ENCODE results near the gene FHOD3. TPM values are rescaled to one million over a fixed set of nuclear protein-coding genes. Genes with fewer than 3 reads are reported as not detected.

Gene FHOD3
- total and polyA plus RNA-seq, 2 of the 4 experiments (the other 2 are of a cell fraction) = 14.6 to 16.0 TPM

GRCh38 chr18:36821681-36822080 is 524.2 kb downstream of the FHOD3 start:
- dilution Hi-C loops (cut with HindIII; ENCODE audit: low sequenced_read_pairs, unreplicated experiment) = no loop called here

More at GRCh38 chr18:36821681-36822080, 524.2 kb downstream of the FHOD3 start:
- Histone ChIP-seq H3K56ac (ENCODE audit: extremely low read depth, insufficient read depth, low read length) (no peak overlapping the region), H3K9me1 (ENCODE audit: insufficient read depth, low read length) (no peaks in the 10 kb centered on the region), H3K4me1 (ENCODE audit: control insufficient read depth, insufficient read depth, low read length) (peaks cover 2% of the 10 kb centered on the region; the same call in 1 of the 2 replicates), H3K27ac (ENCODE audit: insufficient read depth, low read length) (no peak overlapping the region), H3K18ac (ENCODE audit: low read depth, low read length) (no peak overlapping the region; the same call in 1 of the 2 replicates), H4K5ac (ENCODE audit: low read depth, low read length) (no peak overlapping the region; the same call in 1 of the 2 replicates), H2AK9ac (replicated peaks; ENCODE audit: low read depth, low read length, poor library complexity) (no peak overlapping the region), H3K4ac (ENCODE audit: low read depth, low read length) (no peak overlapping the region), H2BK15ac (ENCODE audit: low read depth, low read length) (no peak overlapping the region), H2AK5ac (ENCODE audit: low read depth, low read length) (no peak overlapping the region), H2BK120ac (ENCODE audit: low read depth, low read length) (no peak overlapping the region), H3K14ac (replicated peaks; ENCODE audit: low read depth, low read length) (0 out of 2 replicates have a peak overlapping the region, but pooled peaks have one; percentile 15), H4K8ac (ENCODE audit: low read depth in 2 of 2, low read length in 2 of 2) (peak overlapping the region in 1 of 2 experiments; percentile 52; a peak in 2 of 4 replicates), H4K91ac (ENCODE audit: insufficient read depth, low read depth, low read length) (no peak overlapping the region), H3K79me1 (ENCODE audit: low read depth in 1 of 2, low read length in 2 of 2) (peaks cover 22 to 37% of the 10 kb centered on the region in 2 experiments), H2BK20ac (ENCODE audit: low read depth, low read length) (no peak overlapping the region), H3K4me3 (ENCODE audit: insufficient read depth, low read depth, low read length) (no peak overlapping the region), H3K9me3 (ENCODE audit: control insufficient read depth, insufficient read depth, low read length) (no peaks in the 10 kb centered on the region), H4K20me1 (ENCODE audit: insufficient read depth, low read length) (no peaks in the 10 kb centered on the region), H3K36me3 (ENCODE audit: control insufficient read depth, insufficient read depth, low read length) (peaks cover 14% of the 10 kb centered on the region), H3K4me2 (ENCODE audit: low read depth, low read length) (no peak overlapping the region; the same call in 1 of the 2 replicates), H3K23ac (ENCODE audit: low read depth, low read length) (no peak overlapping the region; the same call in 1 of the 2 replicates), H2BK5ac (ENCODE audit: low read depth, low read length, poor library complexity, severe bottlenecking) (peak overlapping the region; percentile 30), H3K27me3 (ENCODE audit: control insufficient read depth, insufficient read depth, low read length) (no peaks in the 10 kb centered on the region), H3K9ac (ENCODE audit: low read depth, low read length) (no peak overlapping the region), H2AFZ (replicated peaks; ENCODE audit: low read length, poor library complexity) (no peak overlapping the region)
- CTCF ChIA-PET = no interaction called here
- POLR2A ChIA-PET (ENCODE audit: unreplicated experiment) = no interaction called here
- BruUV-seq (replicated peaks) = no TSS peak
- intact Hi-C loops (cut with micrococcal nuclease) (no loop called here), in situ Hi-C loops (cut with MboI; ENCODE audit: low sequenced_read_pairs) (no loop called here)
- no CpG with 5 or more reads among the region's 4 CpGs for WGBS, 2 experiments (ENCODE audit: extremely low coverage in 2 of 2, insufficient read length in 1 of 2)
- no peak for TF ChIP-seq RCOR1 (IDR thresholded peaks at IDR 0.05; ENCODE audit: insufficient replicate concordance, low read length)
- no peak for TF ChIP-seq BHLHE40 (IDR thresholded peaks at IDR 0.05; ENCODE audit: low read depth, low read length)
- no peak for TF ChIP-seq CTCF (conservative IDR thresholded peaks at IDR 0.05; ENCODE audit: low read depth, low read length)
- no peak for TF ChIP-seq ELK1 (IDR thresholded peaks at IDR 0.05; ENCODE audit: borderline replicate concordance, low read depth, low read length)
- TF ChIP-seq MAFK (IDR thresholded peaks at IDR 0.05; ENCODE audit: low read depth, low read length) = no peak
- no peak for TF ChIP-seq FOS (IDR thresholded peaks at IDR 0.05; ENCODE audit: low read depth, low read length)
- TF ChIP-seq MAZ (IDR thresholded peaks at IDR 0.05; ENCODE audit: borderline replicate concordance, low read depth, low read length) = no peak
- TF ChIP-seq USF2 (IDR thresholded peaks at IDR 0.05; ENCODE audit: low read depth, low read length) = no peak
- TF ChIP-seq POLR2A (IDR thresholded peaks at IDR 0.05; ENCODE audit: low read depth, low read length) = no peak
- no peak for TF ChIP-seq RFX5 (IDR thresholded peaks at IDR 0.05; ENCODE audit: low read depth, low read length)
- TF ChIP-seq CEBPB (IDR thresholded peaks at IDR 0.05; ENCODE audit: low read depth, low read length) = no peak
- TF ChIP-seq MXI1 (IDR thresholded peaks at IDR 0.05; ENCODE audit: borderline replicate concordance, low read depth, low read length) = no peak
- no peak for TF ChIP-seq RAD21 (IDR thresholded peaks at IDR 0.05; ENCODE audit: low read length)
- TF ChIP-seq NFE2L2 (IDR thresholded peaks at IDR 0.05; ENCODE audit: low read depth, low read length) = no peak
- TF ChIP-seq SMC3 (IDR thresholded peaks at IDR 0.05; ENCODE audit: low read depth, low read length) = no peak
- TF ChIP-seq CHD1 (IDR thresholded peaks at IDR 0.05; ENCODE audit: low read depth, low read length) = no peak
- ATAC-seq (ENCODE audit: low read depth) = peak; percentile 46; the same call in 1 of the 2 replicates
- DNase-seq = no peak

Data from IMR-90 (cell line).